T-helper 22 cell (primary cell): ENCODE data around the gene ASPSCR1.

Experiments
- DNase-seq: peaks from one replicate; pipeline ENCODE4 v3.0.0-alpha.2; 2020; ENCODE audit warnings: low read depth

The ASPSCR1 gene

GRCh38 chr17:82055965-82056728, 78.7 kb downstream of the ASPSCR1 start:
- no peak for DNase-seq

GRCh38 chr17:82056729-82057621, 79.5 kb downstream of the ASPSCR1 start:
- DNase-seq: no peak

DNA sequence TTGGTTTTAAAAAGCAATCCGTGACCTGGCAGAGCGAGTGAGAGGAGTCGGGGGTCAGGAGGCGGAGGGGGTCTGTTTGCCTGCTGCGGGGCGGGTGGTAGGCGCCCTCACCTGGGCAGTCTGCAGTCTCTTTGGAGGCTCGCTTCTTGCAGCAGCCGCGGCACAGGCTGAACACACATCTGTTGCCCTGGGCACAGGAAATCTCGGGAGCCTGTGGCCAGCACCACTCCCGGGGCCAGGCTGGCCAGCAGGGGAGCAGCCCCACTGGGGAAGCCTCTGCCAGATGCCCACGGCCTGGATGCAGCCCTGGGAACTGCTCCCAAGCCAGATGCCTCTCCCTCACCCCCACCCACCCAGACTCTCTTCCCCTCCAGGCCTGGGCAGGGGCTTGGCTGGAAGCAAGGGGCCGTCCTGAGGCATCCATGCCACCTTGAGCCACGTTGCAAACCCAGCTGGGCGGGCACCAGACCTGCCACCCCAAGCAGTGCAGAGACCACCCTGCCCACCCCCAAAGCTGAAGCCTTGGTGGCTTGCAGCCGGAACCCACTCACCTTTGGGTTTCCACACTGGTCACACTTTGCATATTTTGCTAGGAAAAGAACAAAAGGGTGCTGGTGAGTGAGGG, 80.9 kb downstream of the ASPSCR1 start:
- DNase-seq: no peak

DNA sequence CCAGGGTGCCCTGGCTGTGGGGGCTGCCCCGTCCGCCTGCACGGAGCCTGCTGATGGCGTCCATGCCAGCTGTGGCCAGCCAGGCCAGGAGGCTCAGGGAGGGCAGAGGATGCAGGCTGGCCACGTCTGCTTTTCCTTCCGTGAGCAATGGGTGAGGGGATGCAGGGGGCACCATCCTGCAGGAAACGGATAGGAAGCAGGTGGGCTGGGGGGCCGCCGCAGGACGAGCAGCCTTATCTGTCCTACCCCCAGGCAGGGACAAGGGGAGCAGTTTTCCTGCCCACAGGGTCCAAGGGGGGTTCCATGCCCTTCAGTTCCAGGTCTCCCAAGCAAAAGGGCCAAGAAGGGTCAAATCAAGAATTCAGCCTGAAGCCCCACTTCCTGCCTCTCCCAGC, 81.4 kb downstream of the ASPSCR1 start:
- DNase-seq: no peak

- no peak for DNase-seq
These were observed 82.0 kb downstream of the ASPSCR1 start for GRCh38 chr17:82059272-82060000.

DNA sequence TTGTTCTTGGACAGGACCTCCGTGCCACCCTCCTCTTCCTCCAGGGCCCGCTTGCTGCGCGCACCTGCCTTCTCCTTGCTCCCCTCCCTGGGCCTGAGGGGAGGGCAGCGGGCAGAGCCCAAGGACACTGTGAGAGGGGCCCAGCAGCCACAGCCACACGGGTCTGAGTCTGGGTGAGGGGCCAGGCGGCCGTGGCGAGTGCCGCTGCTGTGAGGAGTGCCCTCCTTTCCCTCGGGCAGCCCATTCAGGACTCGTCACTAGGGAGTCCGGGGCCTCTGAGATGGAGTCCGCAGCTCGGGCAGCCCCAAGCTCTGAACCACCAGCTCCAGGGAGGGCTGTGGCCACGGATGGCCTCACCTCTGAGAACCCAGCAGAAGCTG, 82.6 kb downstream of the ASPSCR1 start:
- no peak for DNase-seq

DNA sequence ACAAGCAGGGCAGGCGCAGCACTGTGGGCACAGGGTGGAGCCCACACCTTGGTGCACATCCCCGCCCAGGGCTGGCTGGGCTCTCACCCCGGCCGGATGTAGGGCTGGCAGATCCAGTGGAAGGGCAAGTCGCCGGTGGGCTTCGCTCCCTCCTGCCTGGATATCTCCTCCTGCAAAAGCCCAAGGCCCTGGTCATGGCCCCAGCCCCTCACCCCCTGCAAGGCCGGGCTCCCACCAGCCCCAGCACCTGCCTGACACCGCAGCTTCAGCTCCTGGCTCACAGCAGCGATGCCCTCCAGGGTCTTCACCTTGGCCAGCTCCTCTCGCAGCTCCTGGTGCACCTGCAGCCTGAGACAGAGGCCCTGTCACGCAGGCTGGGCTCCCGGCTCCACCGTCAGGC, 83.2 kb downstream of the ASPSCR1 start:
- DNase-seq: no peak

GRCh38 chr17:82061047-82061925, 83.9 kb downstream of the ASPSCR1 start:
- DNase-seq: no peak

- DNase-seq: no peak
These were observed 84.9 kb downstream of the ASPSCR1 start for GRCh38 chr17:82062076-82062983.

DNA sequence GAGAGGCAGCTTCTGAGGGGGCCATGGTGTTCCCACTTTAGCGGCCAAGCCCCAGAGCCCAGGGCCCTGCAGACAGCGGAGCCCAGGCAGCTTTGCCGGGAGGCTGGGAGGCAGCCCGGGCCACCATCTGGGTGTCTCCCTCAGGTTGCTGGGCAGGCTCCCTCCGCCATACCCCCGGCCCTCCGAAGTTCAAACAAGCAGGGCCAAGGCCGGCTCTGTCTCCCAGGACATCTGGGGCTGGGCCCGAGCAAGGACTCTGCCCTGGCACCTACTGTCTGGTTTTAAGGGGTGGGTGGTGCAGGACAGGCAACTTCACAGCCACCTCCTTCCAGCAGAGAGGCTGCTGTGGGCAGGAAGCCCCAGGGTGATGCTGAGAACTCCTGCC, 85.5 kb downstream of the ASPSCR1 start:
- DNase-seq: no peak

GRCh38 chr17:82063424-82064415, 86.3 kb downstream of the ASPSCR1 start:
- DNase-seq: no peak

- no peak for DNase-seq
These were observed 87.2 kb downstream of the ASPSCR1 start for GRCh38 chr17:82064433-82065192.

DNA sequence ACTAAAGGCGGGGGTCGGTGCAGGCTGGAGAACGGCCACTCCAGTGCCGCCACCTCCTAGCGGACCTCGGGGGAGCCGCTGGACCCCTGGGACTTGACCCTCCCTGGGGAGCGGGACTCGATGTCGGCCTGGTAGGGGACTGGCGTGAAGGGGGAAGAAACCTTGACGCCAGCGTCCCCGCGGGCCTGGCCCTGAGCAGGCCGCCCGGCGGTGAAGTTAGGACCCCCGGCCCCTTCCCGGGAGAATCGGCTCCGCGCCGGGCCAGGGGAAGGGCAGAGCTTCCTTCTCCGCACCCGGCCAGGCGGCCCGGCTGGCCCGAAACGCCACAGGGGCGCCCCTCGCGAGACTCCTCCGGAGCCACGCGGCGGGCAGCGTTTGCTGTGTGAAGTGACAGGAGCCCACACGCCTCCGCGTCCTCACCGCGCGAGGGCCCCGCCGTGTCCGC, 87.8 kb downstream of the ASPSCR1 start:
- no peak for DNase-seq

GRCh38 chr17:82065638-82066303, 88.3 kb downstream of the ASPSCR1 start, which contains the start of gene DUS1L:
Gene DUS1L (minus strand): TSS chr17:82065804. CDS start chr17:82065059, 745 bp downstream.
- DNase-seq: peak; percentile 48
